HepG2 (cell line): ENCODE results near the gene CDK2AP2.

Source experiments
- ONECUT2 ChIP-seq: sonication (generic); formaldehyde crosslinking; IDR thresholded peaks from 2 replicates; pipeline ENCODE4 v1.4.0; 2020; ENCODE audit warnings: missing genetic modification reagents
- RBAK ChIP-seq: sonication (generic); formaldehyde crosslinking; IDR thresholded peaks from 2 replicates; pipeline ENCODE4 v1.5.1; 2020; ENCODE audit warnings: mild to moderate bottlenecking, missing genetic modification reagents
- ZNF776 ChIP-seq: sonication (generic); formaldehyde crosslinking; IDR thresholded peaks from 2 replicates; pipeline ENCODE4 v1.4.0; 2020; ENCODE audit warnings: mild to moderate bottlenecking, missing genetic modification reagents
- ZNF891 ChIP-seq: sonication (generic); formaldehyde crosslinking; IDR thresholded peaks from 2 replicates; pipeline ENCODE4 v1.5.0; 2020; ENCODE audit warnings: mild to moderate bottlenecking, missing genetic modification reagents
- ZSCAN12 ChIP-seq: sonication (generic); formaldehyde crosslinking; IDR thresholded peaks from 2 replicates; pipeline ENCODE4 v1.9.0; 2021; ENCODE audit warnings: mild to moderate bottlenecking, missing genetic modification reagents
- TF ChIP-seq, protein P1 (sequence below): sonication (generic); formaldehyde crosslinking; IDR thresholded peaks from 2 replicates; pipeline ENCODE4 v1.5.0; 2020; ENCODE audit warnings: mild to moderate bottlenecking, missing genetic modification reagents, moderate library complexity
- TF ChIP-seq, protein P2 (sequence below): sonication (generic); formaldehyde crosslinking; IDR thresholded peaks from 2 replicates; pipeline ENCODE4 v1.4.0; 2020; ENCODE audit warnings: missing genetic modification reagents
- TF ChIP-seq, protein P3 (sequence below): sonication (generic); formaldehyde crosslinking; IDR thresholded peaks from 2 replicates; pipeline ENCODE4 v1.5.1; 2020; ENCODE audit warnings: missing genetic modification reagents, mild to moderate bottlenecking, borderline replicate concordance
- TF ChIP-seq, protein P4 (sequence below): sonication (generic); formaldehyde crosslinking; conservative IDR thresholded peaks from 2 replicates; pipeline ENCODE4 v1.8.1; 2023; ENCODE audit warnings: missing genetic modification reagents
- TF ChIP-seq, protein P5 (sequence below): sonication (generic); formaldehyde crosslinking; IDR thresholded peaks from 2 replicates; pipeline ENCODE4 v1.4.0; 2020; ENCODE audit warnings: missing genetic modification reagents

DNA sequence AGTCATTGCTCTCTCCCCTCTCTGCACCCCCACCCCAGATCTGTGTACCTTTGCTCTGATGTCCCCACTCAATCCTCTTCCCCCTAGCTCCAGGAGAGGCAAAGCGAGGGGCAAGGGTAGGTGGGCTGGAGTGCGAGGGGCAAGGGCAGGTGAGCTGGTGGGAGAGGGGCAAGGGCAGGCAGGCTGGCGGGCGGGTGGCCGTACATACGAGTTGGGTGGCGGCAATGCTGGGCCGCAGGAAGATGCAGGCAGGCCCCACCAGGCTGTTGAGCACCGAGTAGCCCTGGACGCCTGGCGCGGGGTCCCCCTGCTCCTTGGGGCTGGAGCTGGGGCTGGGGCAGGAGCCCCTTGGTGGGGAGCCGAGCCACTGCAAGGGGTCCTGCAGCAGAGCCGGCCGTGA, 14.4 kb upstream of the CDK2AP2 start:
- TF ChIP-seq ZNF891 (CRISPR knock-in tag) (no peak), ONECUT2 (CRISPR knock-in tag) (no peak), ZNF776 (CRISPR knock-in tag) (no peak), RBAK (no peak), ZSCAN12 (CRISPR knock-in tag) (no peak)
- TF ChIP-seq, protein P1, sequence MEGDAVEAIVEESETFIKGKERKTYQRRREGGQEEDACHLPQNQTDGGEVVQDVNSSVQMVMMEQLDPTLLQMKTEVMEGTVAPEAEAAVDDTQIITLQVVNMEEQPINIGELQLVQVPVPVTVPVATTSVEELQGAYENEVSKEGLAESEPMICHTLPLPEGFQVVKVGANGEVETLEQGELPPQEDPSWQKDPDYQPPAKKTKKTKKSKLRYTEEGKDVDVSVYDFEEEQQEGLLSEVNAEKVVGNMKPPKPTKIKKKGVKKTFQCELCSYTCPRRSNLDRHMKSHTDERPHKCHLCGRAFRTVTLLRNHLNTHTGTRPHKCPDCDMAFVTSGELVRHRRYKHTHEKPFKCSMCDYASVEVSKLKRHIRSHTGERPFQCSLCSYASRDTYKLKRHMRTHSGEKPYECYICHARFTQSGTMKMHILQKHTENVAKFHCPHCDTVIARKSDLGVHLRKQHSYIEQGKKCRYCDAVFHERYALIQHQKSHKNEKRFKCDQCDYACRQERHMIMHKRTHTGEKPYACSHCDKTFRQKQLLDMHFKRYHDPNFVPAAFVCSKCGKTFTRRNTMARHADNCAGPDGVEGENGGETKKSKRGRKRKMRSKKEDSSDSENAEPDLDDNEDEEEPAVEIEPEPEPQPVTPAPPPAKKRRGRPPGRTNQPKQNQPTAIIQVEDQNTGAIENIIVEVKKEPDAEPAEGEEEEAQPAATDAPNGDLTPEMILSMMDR: no peak
- TF ChIP-seq, protein P2, sequence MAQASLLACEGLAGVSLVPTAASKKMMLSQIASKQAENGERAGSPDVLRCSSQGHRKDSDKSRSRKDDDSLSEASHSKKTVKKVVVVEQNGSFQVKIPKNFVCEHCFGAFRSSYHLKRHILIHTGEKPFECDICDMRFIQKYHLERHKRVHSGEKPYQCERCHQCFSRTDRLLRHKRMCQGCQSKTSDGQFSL: no peak
- TF ChIP-seq, protein P3, sequence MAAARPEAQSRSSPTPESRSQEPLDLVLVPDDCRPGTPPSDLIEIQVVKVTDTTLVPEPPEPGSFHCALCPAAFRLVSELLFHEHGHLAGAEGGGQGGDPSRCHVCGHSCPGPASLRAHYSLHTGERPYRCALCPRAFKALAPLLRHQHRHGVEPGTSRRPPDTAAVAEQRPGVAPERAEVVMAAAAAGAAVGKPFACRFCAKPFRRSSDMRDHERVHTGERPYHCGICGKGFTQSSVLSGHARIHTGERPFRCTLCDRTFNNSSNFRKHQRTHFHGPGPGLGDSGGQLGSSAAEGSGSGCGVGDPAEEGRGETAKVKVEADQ (CRISPR knock-in tag): no peak
- TF ChIP-seq, protein P4, sequence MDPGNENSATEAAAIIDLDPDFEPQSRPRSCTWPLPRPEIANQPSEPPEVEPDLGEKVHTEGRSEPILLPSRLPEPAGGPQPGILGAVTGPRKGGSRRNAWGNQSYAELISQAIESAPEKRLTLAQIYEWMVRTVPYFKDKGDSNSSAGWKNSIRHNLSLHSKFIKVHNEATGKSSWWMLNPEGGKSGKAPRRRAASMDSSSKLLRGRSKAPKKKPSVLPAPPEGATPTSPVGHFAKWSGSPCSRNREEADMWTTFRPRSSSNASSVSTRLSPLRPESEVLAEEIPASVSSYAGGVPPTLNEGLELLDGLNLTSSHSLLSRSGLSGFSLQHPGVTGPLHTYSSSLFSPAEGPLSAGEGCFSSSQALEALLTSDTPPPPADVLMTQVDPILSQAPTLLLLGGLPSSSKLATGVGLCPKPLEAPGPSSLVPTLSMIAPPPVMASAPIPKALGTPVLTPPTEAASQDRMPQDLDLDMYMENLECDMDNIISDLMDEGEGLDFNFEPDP (CRISPR knock-in tag): no peak
- TF ChIP-seq, protein P5, sequence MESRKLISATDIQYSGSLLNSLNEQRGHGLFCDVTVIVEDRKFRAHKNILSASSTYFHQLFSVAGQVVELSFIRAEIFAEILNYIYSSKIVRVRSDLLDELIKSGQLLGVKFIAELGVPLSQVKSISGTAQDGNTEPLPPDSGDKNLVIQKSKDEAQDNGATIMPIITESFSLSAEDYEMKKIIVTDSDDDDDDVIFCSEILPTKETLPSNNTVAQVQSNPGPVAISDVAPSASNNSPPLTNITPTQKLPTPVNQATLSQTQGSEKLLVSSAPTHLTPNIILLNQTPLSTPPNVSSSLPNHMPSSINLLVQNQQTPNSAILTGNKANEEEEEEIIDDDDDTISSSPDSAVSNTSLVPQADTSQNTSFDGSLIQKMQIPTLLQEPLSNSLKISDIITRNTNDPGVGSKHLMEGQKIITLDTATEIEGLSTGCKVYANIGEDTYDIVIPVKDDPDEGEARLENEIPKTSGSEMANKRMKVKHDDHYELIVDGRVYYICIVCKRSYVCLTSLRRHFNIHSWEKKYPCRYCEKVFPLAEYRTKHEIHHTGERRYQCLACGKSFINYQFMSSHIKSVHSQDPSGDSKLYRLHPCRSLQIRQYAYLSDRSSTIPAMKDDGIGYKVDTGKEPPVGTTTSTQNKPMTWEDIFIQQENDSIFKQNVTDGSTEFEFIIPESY (CRISPR knock-in tag): no peak
